ENCODE results near the gene PSME4.

DNA sequence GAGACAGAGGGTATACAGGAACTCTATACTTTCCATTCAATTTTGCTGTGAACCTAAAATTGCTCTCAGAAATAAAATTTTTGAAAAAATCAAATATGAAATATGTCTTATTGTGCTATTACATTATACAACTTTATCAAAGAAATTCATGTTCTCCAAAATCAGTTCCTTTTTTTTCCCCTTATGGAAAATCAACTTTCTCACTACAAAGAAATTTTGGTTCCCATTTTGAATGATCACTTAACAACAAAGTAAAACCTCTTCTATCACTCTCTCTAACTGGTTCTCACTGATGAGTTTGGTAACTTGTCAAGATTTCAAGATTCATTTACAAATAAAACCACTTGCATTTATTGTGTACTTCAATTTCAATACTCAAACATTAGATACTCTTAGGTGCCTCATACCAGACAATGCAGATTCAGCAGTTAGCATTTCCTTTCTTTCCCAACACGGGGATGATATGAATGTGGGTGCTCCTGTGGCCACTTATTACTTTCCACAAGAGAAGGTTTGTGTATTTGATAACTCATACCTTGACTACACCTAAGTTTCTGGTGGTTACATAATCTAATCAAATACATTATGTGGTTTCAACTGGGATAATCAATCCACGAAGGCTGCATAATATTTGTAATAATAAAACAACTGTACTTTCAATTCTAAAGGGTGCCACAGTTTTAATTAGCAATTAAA lies 6.4 kb downstream of the PSME4 start:
- TF ChIP-seq, protein P1, sequence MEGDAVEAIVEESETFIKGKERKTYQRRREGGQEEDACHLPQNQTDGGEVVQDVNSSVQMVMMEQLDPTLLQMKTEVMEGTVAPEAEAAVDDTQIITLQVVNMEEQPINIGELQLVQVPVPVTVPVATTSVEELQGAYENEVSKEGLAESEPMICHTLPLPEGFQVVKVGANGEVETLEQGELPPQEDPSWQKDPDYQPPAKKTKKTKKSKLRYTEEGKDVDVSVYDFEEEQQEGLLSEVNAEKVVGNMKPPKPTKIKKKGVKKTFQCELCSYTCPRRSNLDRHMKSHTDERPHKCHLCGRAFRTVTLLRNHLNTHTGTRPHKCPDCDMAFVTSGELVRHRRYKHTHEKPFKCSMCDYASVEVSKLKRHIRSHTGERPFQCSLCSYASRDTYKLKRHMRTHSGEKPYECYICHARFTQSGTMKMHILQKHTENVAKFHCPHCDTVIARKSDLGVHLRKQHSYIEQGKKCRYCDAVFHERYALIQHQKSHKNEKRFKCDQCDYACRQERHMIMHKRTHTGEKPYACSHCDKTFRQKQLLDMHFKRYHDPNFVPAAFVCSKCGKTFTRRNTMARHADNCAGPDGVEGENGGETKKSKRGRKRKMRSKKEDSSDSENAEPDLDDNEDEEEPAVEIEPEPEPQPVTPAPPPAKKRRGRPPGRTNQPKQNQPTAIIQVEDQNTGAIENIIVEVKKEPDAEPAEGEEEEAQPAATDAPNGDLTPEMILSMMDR (conservative IDR thresholded peaks at IDR 0.05; ENCODE audit: low read depth in 2 of 2), result no peak
- TF ChIP-seq EZH2 (IDR thresholded peaks at IDR 0.05; ENCODE audit: low read depth, unreplicated experiment), result no peak
- no peak for TF ChIP-seq EZH2phosphoT487 (IDR thresholded peaks at IDR 0.05; ENCODE audit: unreplicated experiment)
- TF ChIP-seq CREB1 (CRISPR knock-in tag; IDR thresholded peaks at IDR 0.05; ENCODE audit: low read depth), result no peak
- no peak for TF ChIP-seq JUNB (IDR thresholded peaks at IDR 0.05; ENCODE audit: unreplicated experiment)
- no peak for TF ChIP-seq POLR2AphosphoS5 (IDR thresholded peaks at IDR 0.05; ENCODE audit: low read depth)

Data from GM23338 (cell line).